ENCODE data around the gene RPS6KA2. TPM values are rescaled to one million over a fixed set of nuclear protein-coding genes. Genes with fewer than 3 reads are reported as not detected.

The RPS6KA2 gene
- total and polyA plus RNA-seq, 2 experiments from 2014 or later, result 12.5 to 25.3 TPM

GRCh38 chr6:166434336-166434735 is 192.7 kb downstream of the RPS6KA2 start:
- no peaks in the 10 kb centered on the region; the same call in 1 of the 2 replicates for H3K36me3 ChIP-seq (ENCODE audit: insufficient read depth)

GRCh38 chr6:166433096-166433495 is 194.0 kb downstream of the RPS6KA2 start:
- H3F3A ChIP-seq (replicated peaks; ENCODE audit: low read depth), result no peaks in the 10 kb centered on the region
- ATAC-seq (no peak), DNase-seq (ENCODE audit: low spot score) (no peak)
- no peaks in the 10 kb centered on the region for H3K27me3 ChIP-seq (ENCODE audit: insufficient read depth)
- H3K79me2 ChIP-seq (replicated peaks; ENCODE audit: insufficient read depth), result no peaks in the 10 kb centered on the region
- no peak overlapping the region for H2AFZ ChIP-seq
- no peaks in the 10 kb centered on the region; the same call in 1 of the 2 replicates for H3K36me3 ChIP-seq (ENCODE audit: insufficient read depth)
- H4K20me1 ChIP-seq (replicated peaks; ENCODE audit: insufficient read depth), result no peaks in the 10 kb centered on the region
- H3K27me3 Mint-ChIP-seq (ENCODE audit: insufficient read depth, low read depth, poor library complexity), result peaks cover 3% of the 10 kb centered on the region
- no peak overlapping the region for H3K4me3 ChIP-seq
- no peak for TF ChIP-seq JUNB (IDR thresholded peaks at IDR 0.05; ENCODE audit: unreplicated experiment)
- H3K4me1 Mint-ChIP-seq, result no peaks in the 10 kb centered on the region
- H3K36me3 Mint-ChIP-seq (ENCODE audit: low read depth), result peaks cover 40% of the 10 kb centered on the region
- no peaks in the 10 kb centered on the region for H3K9me2 ChIP-seq (ENCODE audit: insufficient read depth)
- H3K4me3 Mint-ChIP-seq, result no peak overlapping the region
- no peaks in the 10 kb centered on the region for H3K4me1 ChIP-seq (ENCODE audit: insufficient read depth)
- no peak overlapping the region for H3K27ac Mint-ChIP-seq
- H3K9me3 Mint-ChIP-seq, result peaks cover 6% of the 10 kb centered on the region; the same call in 2 of the 3 replicates
- no peak overlapping the region for H3K27ac ChIP-seq (ENCODE audit: low read depth)
- H3K4me2 ChIP-seq, result no peak overlapping the region

More at GRCh38 chr6:166434336-166434735, 192.7 kb downstream of the RPS6KA2 start:
- no peak overlapping the region for H3K4me3 ChIP-seq
- Mint-ChIP-seq H3K27me3 (ENCODE audit: insufficient read depth, low read depth, poor library complexity) (peaks cover 5% of the 10 kb centered on the region), H3K27ac (no peak overlapping the region), H3K36me3 (ENCODE audit: low read depth) (peaks cover 32% of the 10 kb centered on the region), H3K9me3 (no peaks in the 10 kb centered on the region), H3K4me1 (no peaks in the 10 kb centered on the region; the same call in 2 of the 3 replicates), H3K4me3 (no peak overlapping the region)
- H3K9me2 ChIP-seq (ENCODE audit: insufficient read depth), result no peaks in the 10 kb centered on the region
- no peak for TF ChIP-seq POLR2AphosphoS5 (IDR thresholded peaks at IDR 0.05; ENCODE audit: low read depth)
- TF ChIP-seq EZH2phosphoT487 (IDR thresholded peaks at IDR 0.05; ENCODE audit: unreplicated experiment), result no peak
- no peak for TF ChIP-seq ETS1 (IDR thresholded peaks at IDR 0.05)
- TF ChIP-seq REST (IDR thresholded peaks at IDR 0.05; ENCODE audit: unreplicated experiment), result no peak
- H2AFZ ChIP-seq, result no peak overlapping the region
- H3K4me2 ChIP-seq, result no peak overlapping the region
- H3K27ac ChIP-seq (ENCODE audit: low read depth), result no peak overlapping the region
- no peak for DNase-seq (ENCODE audit: low spot score)
- ATAC-seq, result no peak
- no peaks in the 10 kb centered on the region for H4K20me1 ChIP-seq (replicated peaks; ENCODE audit: insufficient read depth)
- no peaks in the 10 kb centered on the region for H3K4me1 ChIP-seq (ENCODE audit: insufficient read depth)
- no peaks in the 10 kb centered on the region for H3F3A ChIP-seq (replicated peaks; ENCODE audit: low read depth)
- H3K79me2 ChIP-seq (replicated peaks; ENCODE audit: insufficient read depth), result no peaks in the 10 kb centered on the region
- no peaks in the 10 kb centered on the region for H3K27me3 ChIP-seq (ENCODE audit: insufficient read depth)

- no peak overlapping the region for H3K27ac ChIP-seq (ENCODE audit: low read depth)
- no peaks in the 10 kb centered on the region for H3F3A ChIP-seq (replicated peaks; ENCODE audit: low read depth)
- no peaks in the 10 kb centered on the region for H3K27me3 ChIP-seq (ENCODE audit: insufficient read depth)
- no peak overlapping the region for H2AFZ ChIP-seq
- H3K36me3 ChIP-seq (ENCODE audit: insufficient read depth), result no peaks in the 10 kb centered on the region; the same call in 1 of the 2 replicates
- no peaks in the 10 kb centered on the region for H3K79me2 ChIP-seq (replicated peaks; ENCODE audit: insufficient read depth)
- TF ChIP-seq JUNB (IDR thresholded peaks at IDR 0.05; ENCODE audit: unreplicated experiment) (no peak), CTCF (conservative IDR thresholded peaks at IDR 0.05; ENCODE audit: low read depth in 2 of 2) (no peak), ZNF114 (CRISPR knock-in tag; IDR thresholded peaks at IDR 0.05) (no peak), EZH2phosphoT487 (IDR thresholded peaks at IDR 0.05; ENCODE audit: unreplicated experiment) (no peak), CREB1 (CRISPR knock-in tag; IDR thresholded peaks at IDR 0.05; ENCODE audit: low read depth) (no peak), EZH2 (IDR thresholded peaks at IDR 0.05; ENCODE audit: low read depth, unreplicated experiment) (no peak), STAT1 (IDR thresholded peaks at IDR 0.05; ENCODE audit: unreplicated experiment) (no peak), POLR2AphosphoS5 (IDR thresholded peaks at IDR 0.05; ENCODE audit: low read depth) (no peak), ZNF331 (CRISPR knock-in tag; IDR thresholded peaks at IDR 0.05; ENCODE audit: low read depth) (no peak), ETS1 (IDR thresholded peaks at IDR 0.05) (no peak)
- H3K9me2 ChIP-seq (ENCODE audit: insufficient read depth), result no peaks in the 10 kb centered on the region
- Mint-ChIP-seq H3K36me3 (ENCODE audit: low read depth) (peaks cover 35% of the 10 kb centered on the region), H3K4me3 (no peak overlapping the region), H3K27me3 (ENCODE audit: insufficient read depth, low read depth, poor library complexity) (no peaks in the 10 kb centered on the region), H3K4me1 (no peaks in the 10 kb centered on the region), H3K27ac (no peak overlapping the region), H3K9me3 (peaks cover 6% of the 10 kb centered on the region; the same call in 2 of the 3 replicates)
- no peaks in the 10 kb centered on the region for H4K20me1 ChIP-seq (replicated peaks; ENCODE audit: insufficient read depth)
- H3K4me3 ChIP-seq, result no peak overlapping the region
- DNase-seq (ENCODE audit: low spot score) (no peak), ATAC-seq (no peak)
- no peak overlapping the region for H3K4me2 ChIP-seq
- no peaks in the 10 kb centered on the region for H3K4me1 ChIP-seq (ENCODE audit: insufficient read depth)
These were observed 196.8 kb downstream of the RPS6KA2 start for GRCh38 chr6:166430269-166430668.
